DMS153 (cell line): ENCODE measurements around the gene COBL.

ENCODE experiments used
- DNase-seq: peaks from one replicate; lab custom pipeline; 2025; lab: John Stamatoyannopoulos, UW

Gene COBL

DNA sequence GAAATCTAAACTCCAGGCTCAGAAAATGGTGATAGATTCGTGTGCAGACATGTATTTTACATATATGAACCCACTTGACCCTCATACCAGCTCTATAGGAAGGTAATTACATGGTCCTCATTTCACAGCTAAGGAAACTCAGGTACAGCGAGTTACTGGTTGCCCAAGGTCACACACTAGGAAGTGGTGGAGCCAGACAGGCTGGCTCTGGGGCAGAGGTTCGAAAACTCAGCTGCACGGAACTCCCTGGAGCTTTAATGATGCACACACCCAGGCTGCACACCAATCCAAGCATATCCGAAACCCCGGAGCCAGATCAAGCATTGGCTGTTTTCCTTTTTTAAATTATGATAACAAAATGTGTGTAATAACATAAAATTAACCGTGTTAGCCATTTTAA, 172.4 kb downstream of the COBL start:
- peak; percentile 28 for DNase-seq

DNA sequence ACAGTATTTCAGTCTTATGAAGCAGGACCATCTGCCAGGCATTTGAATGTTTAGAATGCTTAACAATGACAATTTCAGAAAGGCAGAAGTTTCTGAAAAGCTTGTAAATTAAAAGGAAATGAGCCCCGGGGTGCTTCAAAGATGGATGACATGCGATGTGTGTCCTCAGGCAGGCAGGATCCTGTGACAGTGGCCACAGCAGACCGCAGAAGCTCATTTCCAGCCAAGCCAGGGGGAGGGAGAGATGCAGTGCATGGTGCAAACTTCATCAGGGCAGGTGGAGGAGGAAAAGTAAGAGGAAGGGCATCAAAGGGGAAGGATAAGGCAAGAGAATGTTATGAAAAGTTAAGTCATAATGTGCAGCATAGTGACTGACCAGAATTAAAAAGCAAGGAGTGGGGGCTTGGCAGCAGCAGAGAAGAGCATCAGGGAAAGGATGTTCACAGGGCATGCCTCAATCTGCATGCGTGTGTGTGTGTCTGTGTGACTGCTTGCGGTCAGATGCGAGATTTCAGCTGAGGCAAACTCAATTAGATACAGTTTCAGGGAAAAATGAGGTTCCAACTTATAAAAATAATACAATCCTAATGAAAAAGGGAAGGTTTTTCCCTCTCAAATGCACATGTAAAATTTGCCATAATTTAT, 173.7 kb downstream of the COBL start:
- no peak for DNase-seq

DNA sequence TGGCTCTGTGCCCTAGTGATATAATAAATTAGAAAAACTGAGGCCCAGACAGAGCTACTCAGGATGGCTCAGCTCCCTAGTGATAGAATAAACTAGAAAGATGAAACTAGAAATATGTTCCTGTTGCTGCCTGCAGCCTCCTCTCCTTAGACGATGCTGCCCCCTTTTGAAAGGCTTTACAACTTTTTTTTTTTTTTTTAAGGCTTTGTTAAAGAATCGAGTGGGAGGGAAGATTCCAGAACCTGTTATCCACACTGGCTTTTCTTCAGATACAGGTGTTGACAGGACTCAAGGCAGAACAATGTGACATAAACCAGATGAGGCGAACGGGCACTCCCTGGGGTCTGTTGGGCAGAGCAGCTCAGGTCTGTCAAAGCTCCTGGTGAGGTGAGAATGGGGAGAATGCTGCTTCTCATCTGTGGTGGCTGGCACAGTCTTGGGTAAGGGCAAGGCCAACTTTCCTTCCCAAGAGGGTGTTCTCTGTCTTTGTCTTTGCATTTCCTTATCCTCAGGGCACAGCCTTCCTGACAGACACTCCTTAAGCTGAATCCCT, 175.1 kb downstream of the COBL start:
- peak; percentile 72 for DNase-seq

DNA sequence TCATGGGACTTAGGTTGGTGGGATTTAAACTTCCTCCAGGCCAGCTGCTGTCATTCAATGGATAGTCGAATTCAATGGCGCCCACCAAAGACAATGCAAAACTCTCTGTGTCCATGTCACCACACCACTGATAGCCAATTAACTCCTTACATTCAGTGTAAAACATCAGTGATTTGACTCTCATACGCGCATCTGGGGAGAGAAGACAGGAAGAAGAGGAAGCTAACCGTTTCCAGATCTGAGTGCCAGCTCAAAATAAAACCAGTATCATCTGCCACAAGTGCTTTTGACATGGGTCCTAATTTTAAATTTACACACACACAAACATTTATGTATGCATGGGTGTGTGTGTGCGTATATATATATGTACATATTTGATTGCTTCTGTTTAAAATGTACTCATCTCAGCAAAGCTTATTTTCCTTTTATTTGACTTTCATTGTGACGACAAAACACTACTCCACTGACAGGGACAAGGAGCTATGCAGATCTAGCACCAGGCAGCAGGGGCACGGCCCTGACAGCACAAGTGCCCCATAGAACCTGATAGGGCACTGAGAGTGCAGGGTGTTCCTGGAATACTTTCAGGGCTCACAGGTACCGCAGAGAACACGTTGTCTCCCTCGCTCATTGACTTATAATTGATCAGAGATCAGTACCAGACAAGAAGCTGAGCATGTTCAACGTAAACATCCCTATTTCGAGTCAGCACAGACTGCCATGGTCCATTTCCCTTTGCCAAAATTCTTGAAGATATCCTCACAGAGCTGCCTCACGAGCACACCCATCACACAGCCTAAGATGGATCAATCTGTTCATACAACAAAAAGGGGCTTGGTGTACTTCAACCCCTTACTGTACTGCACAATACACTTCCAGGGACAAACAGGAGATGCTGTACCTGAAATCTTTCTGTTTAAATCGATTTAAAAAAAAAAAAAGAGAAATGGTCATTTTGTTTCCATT, 176.1 kb downstream of the COBL start:
- DNase-seq, result peak; percentile 48

DNA sequence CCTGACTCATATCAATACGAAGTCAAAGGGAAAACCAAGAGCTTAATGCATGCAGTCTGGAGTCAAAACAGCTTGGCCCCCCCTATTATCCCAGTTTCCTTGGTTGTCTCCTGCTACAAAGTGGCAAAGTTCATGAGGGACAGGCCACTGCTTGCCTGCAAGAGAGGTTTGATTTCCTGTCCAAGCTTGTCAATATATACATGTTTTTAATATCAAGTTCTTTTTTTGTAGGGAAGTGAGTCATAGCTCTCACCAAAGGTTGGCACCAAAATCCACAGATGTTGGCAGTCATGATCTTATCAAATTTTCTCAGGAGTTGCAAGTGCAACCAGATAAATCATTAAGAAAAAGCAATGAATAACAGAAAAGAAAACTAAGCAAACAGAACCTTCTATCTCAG, 176.8 kb downstream of the COBL start:
- peak; percentile 47 for DNase-seq

DNA sequence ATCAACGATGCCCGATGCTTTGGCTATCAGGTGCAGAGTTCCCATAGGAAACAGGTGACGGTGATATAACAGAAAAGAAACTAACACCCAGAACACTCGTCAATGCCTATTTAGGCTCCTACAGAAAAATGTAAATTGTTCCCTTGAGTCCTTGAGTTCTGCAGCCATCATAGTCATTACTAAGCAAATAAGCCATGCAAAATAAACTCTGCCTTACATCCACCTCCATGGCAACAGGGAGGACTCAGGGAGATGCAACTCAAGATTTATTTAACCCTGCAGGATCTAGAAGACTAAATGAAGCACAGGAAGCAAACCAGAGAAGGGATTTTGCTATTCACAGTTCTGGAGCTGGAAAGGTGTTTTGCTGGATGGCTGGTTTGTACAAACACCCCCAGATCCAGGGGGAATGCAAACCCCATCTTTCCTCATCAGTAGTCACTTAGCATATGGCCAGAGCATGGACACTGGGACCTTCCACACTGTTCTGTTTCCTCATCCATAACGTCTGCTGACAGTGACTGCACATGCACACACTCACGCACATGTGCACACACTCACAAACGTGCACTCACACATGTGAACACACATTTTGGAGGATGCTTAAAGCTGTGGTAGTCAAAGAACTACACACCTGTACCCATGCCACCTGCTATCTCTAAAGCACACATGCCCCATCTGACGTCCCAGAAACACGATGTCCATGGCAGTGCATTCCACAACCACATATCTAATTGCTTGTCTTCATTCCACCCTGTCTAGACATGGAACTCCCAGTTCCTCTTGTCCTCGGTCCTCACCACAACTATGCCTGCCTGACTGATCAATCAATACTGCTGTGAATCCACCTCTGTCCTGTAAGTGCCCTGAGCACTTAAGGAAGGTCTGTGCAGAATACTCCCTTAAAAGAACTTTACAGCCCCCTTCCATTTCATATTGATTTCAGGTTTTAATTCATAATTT, 178.2 kb downstream of the COBL start:
- DNase-seq, result peak; percentile 98

DNA sequence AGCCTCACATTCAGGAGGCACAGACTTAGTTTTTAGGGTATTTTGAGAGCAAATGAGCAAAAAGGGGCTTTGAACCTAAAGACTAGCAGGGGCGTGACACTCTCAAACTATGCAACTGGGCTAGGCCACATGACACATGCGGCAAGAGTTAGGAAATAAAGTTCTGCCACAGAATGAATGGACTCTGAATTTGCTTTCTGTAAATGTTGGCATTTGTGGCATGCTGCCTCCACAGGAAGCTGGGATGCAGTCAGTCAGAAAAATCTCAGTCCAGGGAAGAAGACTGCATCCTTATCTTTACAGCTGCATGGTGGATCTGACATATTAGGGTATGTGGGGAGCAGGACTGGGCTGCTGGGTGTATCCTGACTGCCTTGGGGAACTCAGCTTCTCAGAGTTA, 181.0 kb downstream of the COBL start:
- no peak for DNase-seq

DNA sequence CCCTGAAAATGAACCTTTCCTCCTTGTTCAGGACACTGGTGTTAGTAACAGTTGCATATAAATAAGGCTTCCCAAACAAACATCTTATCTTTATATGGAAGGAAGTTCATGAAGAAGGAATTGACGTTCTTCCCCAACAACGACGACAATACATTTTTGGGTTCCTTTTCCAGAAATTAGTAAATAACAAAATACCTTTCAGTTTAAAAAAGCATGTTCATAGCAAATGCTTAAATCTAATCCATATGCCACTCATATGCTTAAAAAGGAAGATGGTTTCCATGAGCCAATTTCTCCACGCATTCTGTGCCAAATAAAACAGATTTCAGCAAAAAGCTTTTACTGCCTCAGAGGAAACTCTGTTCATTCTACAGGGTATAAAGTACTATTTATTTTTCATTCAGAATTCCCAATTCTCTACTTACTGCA, 182.6 kb downstream of the COBL start:
- no peak for DNase-seq

DNA sequence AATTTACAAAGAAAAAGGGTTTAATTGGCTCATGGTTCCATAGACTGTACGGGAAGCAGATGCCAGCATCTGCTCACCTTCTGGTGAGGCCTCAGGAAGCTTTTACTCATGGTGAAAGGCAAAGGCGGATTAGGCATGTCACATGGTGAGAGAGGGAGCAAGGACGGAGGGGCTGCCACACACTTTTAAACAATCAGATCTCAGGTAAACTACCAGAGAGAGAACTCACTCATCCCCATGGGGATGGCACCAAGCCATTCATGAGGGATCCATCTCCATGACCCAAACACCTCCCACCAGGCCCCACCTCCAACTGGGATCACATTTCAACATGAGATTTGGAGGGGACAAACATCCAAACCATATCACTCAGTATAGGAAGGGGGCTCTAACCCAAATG, 183.9 kb downstream of the COBL start:
- DNase-seq, result no peak

DNA sequence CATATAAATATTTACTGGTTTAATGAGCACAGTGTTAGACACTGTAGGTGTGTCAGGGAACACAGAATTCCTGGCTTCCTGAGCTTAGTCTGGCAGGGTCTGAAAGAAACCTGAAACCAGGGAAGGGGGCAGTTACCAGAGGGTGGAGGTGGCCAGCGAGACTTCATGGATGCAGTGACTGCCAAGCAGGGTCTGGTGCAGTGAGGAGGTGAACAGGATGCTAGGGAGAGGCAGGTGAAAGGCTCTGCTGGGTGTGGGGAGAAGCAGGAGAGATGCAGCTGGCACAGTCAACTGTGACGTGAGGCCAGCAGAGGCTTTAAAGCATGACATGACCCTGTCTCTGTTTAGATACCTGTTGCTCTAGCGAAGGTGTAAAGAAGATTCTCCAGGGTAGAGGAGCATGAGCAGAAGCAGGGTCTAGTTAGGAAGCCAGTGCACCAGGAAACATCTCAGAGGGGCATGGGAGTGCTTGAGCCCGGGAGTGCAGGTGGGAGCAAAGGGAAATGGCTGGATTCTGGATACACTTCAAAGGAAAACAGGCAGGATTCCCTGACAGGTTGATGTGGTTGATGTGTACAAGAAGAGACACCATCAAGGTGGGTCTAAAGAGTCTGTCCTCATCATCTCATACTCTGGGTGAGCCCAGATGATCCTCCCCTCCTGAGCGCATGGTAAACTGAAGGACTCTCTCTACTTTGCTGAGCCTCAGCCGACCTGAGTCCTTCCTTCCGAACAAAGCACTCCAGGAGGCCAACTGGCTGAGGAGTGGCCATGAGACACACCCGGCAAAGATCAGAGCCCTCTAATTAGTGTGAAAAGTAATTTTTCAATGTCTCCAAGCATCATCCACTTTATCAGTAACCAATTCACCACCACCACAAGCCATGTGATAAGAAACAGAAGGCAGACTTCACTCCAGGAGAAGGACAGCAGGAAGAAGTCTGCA, 186.8 kb downstream of the COBL start:
- DNase-seq, result no peak

DNA sequence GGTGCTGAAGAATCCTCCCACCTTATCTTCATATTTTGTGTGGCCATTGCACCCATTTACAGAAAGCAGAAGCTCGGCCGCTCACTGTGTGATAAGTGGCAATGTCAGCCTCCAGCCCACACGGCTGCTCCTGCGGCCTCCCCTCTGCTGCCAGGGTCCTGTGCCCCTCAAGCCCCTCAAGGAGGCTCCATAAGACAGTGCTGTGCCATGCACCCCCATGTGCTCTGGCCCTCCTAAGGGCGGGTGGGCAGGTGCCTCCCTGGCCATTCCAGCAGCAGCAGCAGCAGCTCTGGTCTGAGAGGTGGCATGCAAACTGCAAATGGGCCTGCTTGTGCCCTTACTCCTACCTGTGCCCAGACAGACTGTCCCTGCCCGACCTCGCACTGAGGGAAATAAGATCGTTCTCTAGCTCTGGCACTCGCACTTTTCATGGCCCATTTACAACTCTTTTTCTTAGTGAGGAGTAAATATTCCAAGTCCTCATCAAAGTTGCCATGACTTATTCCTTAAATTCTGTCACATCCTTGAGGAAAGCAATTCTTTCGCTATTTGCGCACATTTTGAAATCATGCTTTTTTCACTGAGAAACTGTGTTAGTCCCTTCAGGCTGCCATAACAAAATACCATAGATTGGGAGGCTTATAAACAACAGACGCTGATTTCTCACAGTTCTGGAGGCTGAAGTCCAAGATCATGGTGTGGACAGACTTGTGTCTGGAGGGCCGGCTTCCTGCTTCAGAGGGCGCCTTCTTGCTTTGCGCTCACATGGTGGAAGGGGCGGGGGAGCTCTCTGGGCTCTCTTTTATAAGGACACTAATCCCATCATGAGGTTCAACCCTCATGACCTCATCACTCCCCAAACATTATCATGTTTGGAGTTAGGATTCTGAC, 187.8 kb downstream of the COBL start:
- DNase-seq, result no peak

DNA sequence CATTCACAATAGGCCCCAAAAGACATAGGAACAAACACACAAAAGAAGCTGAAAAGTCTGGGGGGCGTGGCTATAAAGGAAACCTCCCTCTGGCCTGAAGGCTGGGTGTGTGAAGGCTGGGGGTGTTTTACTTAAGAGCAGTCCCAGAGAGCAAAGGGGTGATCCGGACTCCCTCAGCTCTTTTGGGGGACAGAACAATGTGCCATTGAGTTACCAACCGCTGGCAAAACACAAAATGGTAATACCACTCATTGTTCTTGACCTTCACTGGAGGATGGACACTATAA, 189.0 kb downstream of the COBL start:
- DNase-seq, result no peak

DNA sequence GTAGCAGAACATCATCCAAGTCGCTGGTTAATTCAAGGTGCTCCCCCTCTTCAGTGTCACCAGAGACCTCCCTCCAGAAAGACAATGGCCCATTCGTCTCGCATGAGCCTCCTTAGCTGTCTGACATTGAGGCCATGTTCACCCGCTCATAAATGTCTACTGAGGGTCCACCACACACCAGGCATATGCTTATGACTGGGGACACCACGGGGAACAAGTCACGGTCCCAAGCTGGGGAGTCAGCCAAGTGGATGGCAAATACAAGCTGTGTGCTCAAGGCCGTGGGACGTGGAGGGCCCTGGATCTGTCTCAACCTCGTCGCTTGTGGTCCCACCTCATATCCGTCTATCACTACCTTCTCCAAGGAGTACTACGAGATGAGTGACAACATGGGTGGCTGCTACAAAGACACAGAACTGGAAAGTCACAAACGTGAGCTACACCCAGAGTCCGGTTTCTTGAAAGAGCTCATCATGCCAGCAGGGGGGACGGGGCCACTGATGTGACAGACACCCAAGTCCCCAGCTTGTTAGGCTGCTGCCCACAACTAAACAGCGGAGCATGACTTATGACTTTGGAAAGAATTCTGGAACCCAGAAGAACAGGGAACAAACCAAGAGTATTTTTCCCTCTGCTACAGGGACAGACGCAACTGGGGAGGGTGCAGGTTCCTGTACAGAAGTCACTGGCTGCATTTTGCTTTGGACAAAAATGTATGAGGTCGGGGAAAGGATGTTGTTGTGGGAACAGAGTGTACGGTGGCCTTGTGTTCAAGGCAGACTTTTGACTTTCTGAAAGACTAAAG, 189.6 kb downstream of the COBL start:
- no peak for DNase-seq

DNA sequence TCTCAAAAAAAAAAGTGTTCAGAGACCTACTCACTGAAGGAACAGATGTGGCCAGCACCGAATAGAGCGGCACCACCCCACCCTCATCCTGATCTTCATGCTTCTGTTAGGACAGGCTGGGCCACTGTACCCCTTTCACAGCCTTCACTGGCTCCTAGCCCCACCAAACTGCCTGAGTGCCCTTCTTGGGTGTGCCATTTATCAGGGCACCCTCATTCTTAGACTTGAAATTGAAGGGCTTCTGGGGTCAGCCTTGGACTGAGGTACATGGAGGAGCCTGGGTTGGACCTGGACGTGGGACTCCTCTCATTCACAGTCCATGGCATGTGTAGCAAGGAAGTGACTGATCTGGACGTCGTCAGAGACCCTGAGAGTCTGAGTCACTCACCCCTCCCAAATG, 190.3 kb downstream of the COBL start:
- DNase-seq, result no peak

DNA sequence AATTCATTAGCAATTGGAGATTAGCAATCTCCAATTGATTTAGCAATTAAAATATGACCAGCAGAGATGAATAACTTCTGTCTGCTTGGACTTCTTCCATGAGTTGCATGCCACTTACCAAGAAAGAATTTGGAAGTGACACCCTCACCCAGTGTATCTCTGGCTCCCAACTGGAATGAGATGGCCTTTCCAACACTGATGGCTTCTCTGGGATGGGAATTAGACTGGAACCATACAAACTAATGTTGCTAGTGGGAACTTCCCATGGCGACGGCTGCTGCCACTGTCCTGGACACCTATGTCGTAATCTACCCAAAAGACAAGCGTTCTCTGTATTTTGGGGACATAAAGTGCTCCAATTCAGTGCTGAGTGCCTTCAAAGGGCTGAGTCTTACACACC, 192.3 kb downstream of the COBL start:
- DNase-seq, result no peak

DNA sequence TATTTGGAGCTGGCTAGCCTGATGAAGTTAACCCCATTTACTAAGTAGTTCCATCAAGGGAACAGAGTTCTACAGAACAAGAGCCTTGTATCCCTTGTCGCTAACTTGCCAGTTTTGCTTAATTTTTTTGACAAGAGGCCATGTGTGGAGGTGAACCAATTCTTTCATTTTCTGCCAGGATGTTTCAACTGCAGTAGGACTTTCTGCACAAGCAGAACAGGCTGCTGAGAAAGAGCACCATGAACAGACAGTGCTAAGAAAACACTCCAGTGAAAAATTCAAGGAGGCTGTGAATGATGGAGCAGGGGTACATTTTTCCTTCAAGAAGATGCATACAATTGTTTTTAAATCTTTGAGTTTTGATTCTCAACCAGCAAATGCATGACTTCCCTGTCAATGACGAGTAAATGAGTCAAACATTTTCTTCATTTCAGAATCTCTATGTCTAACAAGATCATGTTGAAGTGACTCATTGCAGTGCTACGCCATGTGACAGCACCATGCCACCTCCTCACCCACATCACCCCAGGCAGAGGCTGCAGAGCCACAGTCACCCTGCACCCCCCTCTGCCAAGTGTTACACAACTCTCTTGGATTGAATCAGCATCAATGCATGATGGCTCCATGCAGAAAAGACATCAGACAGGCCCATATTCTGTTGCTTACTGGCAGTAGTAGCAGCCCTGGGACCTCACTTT, 193.1 kb downstream of the COBL start:
- DNase-seq, result no peak

DNA sequence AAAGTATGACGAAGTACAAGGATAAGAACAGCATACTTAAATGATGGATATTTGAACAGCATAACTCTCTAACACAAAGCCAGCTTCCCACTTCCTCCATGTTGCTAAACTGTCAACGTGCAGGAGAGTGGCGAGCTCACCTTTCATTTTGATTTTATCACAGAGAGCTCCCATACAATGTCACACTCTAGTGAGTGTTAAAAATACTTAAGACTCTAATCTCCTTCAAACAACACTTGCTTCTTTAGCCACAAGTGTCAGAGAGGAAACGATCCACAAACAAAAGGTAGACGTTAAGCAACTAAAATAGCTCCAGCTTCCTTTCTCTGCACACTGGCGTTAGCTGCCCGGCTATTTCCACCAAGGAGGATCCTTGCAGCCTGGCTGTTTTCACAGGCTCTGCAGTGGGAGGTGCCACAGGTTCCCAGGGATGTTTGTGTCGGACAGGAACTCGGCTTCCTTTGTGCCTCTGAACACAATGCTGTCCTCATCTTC, 194.6 kb downstream of the COBL start:
- peak; percentile 79 for DNase-seq
